HuH-7 (cell line): ENCODE results near the gene OR8U1.
"Not testable (repeated sequence)": the region's sequence is repeated elsewhere in the genome, so short reads cannot be mapped to it uniquely, and the experiment has no call there.

Experiments
- DNase-seq: peaks from one replicate; pipeline ENCODE4 v3.0.0; 2011; ENCODE audit warnings: low spot score

OR8U1 gene

DNA sequence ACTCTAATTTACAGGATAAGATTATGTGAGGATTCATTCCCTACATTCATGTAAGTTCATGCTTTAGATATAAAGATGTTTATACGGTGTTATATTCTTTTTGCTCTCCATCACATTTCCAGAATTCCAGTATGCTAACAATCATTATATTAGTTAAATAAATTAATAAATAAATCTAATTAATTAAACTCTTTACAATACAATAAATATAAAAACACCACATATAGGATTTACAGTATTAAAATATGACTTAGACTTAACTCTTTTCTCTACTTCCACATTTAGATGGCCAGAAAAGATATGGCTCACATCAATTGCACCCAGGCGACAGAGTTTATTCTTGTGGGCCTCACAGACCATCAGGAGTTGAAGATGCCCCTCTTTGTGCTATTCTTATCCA is at the start of gene OR8U1:
OR8U1 (plus strand) TSS at position 301 of the 400 bp plus-strand sequence; CDS start at position 301, 0 bp downstream.
- DNase-seq: no peak

DNA sequence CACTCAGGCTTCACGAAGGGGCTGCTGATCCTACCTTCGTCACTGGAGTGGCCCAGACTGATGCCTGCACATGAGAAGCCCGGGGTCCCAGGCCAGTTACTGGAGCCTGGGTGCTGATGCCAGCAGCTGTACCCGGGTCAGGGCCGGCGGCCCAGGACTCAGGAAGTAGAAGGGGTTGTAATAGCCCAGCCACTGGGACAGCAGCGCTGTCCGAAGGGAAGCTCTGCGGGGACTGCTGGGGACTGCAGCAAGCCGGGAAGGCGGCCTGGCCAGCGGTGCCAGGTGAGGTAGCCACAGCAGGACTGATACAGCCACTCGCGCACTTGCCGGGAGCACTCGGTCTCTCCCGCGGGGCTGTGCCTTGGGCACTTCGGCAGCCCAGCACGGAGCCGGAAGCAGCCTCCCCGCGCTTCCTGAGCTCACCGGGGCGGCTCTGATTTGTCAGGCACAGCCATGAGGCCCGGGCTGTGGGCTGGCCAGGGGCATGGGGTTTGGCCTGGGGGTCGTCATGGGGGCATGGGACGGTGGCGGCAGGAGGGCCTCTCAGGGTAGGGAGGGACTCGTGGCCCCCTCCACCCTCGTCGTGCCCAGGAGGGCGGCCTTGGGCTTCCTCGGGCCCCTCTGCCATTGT is 43.4 kb upstream of the OR8U1 start:
- DNase-seq: no peak

DNA sequence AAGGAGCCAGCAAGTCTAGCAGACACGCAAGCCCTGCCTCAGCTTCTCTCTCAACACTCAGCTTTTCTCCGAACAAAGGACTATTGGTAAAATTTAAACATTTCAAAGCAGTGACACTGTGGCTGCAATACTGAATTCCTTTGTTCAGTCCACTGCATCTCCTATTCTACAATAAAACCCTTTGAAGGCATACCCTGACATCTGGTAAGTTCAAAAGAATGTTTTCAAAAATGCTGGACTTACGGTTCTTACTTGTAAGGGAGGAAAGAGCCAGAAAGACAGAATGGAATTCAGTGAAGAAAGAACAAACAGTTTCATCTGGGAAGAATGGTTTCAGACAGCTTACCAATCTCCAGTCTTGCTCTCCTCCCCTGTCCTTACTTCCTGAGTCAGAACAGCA is 42.3 kb upstream of the OR8U1 start:
- no peak for DNase-seq

DNA sequence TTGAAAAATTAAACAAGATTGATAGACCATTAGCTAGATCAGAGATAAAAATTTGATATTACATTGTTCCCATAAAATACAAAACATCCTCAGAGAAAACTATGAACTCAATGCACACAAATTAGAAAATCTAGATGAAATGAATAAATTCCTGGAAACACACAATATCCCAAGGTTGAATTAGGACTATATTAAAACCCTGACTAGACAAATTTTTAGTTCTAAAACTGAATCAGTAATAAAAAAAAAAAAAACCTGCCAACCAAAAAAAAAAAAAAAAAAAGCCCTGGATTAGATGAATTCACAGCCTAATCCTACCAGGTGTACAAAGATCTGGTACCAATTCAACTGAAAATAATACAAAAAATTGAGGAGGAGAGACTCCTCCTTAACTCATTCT is 35.1 kb upstream of the OR8U1 start:
- DNase-seq: no peak

DNA sequence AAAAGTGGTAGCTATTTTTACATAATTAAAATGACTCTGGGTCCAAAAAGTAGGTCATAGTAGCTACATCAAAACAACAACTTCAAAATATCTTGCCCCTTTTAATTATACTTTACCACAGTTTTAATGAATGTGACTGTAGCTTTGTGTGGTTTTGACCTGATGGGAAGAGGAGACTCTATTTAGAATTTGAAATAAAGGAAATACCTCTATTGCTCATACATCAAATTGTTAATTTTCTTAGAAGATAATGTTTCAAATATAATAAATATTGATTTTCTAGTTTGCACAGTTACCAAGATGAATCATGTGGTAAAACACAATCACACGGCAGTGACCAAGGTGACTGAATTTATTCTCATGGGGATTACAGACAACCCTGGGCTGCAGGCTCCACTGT is 29.7 kb upstream of the OR8U1 start, which contains the start of gene OR8K1:
OR8K1 (plus strand) TSS at position 301 of the 400 bp plus-strand sequence; CDS start at position 301, 0 bp downstream.
- no peak for DNase-seq

DNA sequence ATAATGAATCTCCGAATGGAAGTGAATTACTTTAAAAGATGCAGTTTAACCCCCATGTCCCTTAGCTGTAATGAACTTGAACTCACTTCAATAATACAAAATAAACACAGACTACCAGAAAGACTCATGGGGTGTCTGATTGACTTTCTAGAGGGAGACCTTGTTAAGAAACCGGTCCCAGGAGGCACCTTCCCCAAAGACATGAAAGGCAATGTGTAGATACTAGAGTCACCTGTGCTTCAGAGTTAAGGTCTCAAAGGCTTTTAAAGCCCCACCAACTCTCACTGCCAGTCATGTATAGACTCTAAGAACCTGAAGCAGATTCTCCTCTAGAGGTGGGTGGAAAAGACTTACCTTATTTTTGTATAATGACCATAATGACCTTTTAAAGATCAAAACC is 21.4 kb upstream of the OR8U1 start, which contains the start of gene OR8J1:
OR8J1 (plus strand) TSS at position 301 of the 400 bp plus-strand sequence. CDS start 5,956 bp downstream, outside the sequence.
- DNase-seq: no peak

DNA sequence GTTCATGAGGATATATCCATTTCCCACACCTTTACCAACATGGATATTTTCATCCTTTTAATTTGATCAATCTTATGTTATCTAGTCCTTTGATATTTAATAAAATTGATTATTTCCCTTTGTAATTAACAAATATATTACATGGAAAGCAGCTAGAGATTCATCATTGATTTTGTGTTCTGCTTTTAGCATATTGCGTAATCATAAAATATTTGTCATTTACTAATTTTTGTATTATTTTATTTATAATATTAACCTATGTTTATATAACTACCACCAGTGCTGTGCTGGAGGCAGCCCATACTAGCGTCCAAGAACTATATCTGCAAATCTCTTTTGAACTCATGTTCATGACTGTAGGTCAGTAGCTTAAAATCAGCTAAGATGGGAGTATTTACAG is 4.7 kb downstream of the OR8U1 start:
- no peak for DNase-seq

DNA sequence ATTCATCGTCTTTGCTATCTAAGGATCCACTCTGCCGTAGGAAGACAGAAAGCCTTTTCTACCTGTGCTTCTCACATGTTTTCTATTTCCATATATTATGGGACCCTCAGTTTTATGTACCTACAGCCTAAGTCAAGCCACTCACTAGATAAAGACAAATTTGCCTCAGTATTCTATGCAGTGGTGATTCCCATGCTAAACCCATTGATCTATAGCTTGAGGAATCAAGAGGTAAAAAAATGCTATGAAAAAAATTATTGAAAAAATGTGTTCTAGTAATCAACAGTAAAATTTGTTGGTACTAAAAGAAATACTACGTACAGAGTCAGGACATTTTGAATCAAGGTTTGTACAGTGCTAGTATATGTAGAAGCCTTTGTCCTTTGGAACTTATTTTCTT is 19.0 kb downstream of the OR8U1 start:
- DNase-seq: no peak

DNA sequence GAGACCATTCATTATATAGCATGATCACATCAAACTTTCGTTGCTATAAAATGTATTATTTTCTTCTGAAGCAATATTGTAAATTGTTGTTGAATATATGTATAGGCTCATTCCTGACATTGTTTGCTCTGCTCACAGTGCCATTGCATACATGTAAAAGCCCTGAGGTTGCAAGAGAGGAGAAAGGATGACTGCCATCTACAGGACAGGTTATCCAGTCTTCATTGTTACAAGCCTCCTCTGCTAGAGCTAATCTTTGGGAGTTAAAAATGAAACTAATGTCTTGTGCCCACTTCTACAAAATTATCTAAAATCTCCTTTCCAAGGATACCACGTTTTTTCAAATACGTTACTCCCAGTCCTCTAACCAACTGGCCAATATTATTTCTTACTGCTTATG is 20.6 kb downstream of the OR8U1 start:
- peak; percentile 11 for DNase-seq

DNA sequence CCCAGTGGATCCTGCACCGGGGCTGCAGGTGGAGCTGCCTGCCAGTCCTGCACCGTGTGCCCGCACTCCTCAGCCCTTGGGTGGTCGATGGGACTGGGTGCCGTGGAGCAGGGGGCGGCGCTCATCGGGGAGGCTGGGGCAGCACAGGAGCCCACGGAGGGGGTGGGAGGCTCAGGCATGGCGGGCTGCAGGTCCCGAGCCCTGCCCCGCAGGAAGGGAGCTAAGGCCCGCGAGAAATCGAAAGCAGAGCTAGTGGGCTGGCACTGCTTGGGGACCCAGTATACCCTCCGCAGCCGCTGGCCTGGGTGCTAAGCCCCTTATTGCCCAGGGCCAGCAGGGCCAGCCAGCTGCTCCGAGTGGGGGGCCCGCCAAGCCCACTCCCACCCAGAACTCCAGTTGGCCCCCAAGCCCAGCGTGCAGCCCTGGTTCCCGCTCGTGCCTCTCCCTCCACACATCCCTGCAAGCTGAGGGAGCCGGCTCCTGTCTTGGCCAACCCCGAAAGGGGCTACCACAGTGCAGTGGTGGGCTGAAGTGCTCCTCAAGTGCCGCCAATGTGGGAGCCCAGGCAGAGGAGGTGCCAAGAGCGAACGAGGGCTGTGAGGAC is 26.5 kb downstream of the OR8U1 start:
- DNase-seq: not testable (repeated sequence)

DNA sequence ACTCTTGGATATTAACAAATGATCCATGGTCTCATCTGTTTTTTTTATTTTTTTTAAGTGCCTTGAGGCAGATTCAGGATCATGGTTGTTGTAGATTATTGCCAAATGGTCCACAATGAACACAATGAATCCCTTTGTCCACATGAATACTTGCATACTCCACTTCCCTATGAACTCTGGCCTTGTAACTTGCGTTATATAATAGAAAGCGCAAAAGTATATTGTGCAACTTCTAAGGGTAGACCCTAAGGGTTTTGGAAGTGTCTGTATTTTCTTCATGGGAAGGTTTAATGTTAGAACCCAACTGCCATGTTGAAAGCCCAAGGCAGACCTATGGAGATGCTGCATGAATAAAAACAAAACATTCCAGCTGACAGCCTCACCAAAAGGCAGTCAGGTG is 29.0 kb downstream of the OR8U1 start:
- DNase-seq: no peak

DNA sequence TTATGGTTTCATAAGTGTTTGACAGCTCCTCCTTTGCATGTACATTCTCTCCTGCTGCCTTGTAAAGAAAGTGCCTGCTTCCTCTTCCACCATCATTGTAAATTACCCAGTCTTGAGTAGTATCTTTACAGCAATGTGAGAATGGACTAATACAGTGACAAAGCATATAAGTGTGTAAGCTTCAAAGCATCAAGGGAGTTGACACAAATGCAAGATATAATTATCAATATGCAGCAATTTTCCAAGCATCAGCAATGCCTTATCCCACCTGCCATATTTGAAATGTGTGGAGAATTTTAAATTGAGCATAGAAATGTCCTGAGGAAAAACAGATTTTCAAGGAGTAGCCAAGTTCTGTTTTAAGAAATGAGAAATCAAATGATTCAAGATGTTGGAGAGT is 35.4 kb downstream of the OR8U1 start:
- DNase-seq: no peak

DNA sequence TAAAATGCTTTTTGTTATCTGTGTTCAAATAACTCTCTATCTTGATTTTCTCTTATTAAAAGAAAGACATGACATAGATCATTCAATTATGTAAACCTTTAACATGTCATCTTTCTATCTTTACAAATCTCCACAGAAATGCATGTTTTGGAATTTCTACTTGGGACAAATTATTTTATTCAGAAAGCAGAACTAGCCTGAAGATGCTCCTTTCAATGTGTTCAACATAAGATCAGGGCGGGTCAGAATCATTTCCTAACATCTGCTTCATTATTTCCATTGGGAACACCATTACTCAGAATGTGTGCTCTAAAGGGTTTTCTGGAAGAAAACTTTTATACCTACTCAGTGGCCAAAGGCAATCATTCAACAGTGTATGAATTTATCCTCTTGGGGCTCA is 37.0 kb downstream of the OR8U1 start, which contains the start of gene OR5AL1:
OR5AL1 (plus strand) TSS at position 301 of the 400 bp plus-strand sequence.
- DNase-seq: no peak
